HCT116 (cell line): ENCODE data around the gene PGBD1.

Experiments
- CEBPB ChIP-seq: IDR thresholded peaks from 2 replicates; pipeline ENCODE4 v1.6.1; 2012; ENCODE audit warnings: low read depth
- CTCF ChIP-seq, 3 experiments: fragments of 200-600 bp in 1 of 3; sonication (generic) in 1 of 3; IDR thresholded peaks in 2 of 3; conservative IDR thresholded peaks in 1 of 3; 2 replicates each; pipeline ENCODE4 v1.5.1; 2012 to 2017; ENCODE audit warnings: low read depth in 2 of 3, low read length in 2 of 3, antibody characterized with exemption in 1 of 3, borderline replicate concordance in 1 of 3, control low read depth in 1 of 3, mild to moderate bottlenecking in 1 of 3, mixed read lengths in 1 of 3, mixed run types in 1 of 3, moderate library complexity in 1 of 3; ENCODE audit not compliant: insufficient read depth in 1 of 3
- EZH2 ChIP-seq: fragments of 200-600 bp; sonication (generic); IDR thresholded peaks from 2 replicates; pipeline ENCODE4 v1.6.1; 2017; ENCODE audit warnings: antibody characterized with exemption, mixed run types
- EZH2phosphoT487 ChIP-seq: fragments of 200-600 bp; IDR thresholded peaks from 2 replicates; pipeline ENCODE4 v1.6.1; 2018; ENCODE audit warnings: antibody characterized with exemption, borderline replicate concordance
- POLR2A ChIP-seq: IDR thresholded peaks from 2 replicates; pipeline ENCODE4 v1.7.0; 2011; ENCODE audit warnings: borderline replicate concordance; ENCODE audit not compliant: insufficient read depth, insufficient read length; ENCODE audit errors: extremely low read depth
- POLR2AphosphoS5 ChIP-seq: IDR thresholded peaks from 2 replicates; pipeline ENCODE4 v1.6.1; 2011; ENCODE audit warnings: mild to moderate bottlenecking, low read depth, low read length, moderate library complexity
- RAD21 ChIP-seq: IDR thresholded peaks from 2 replicates; pipeline ENCODE4 v1.6.1; 2012; ENCODE audit warnings: low read depth, mild to moderate bottlenecking
- REST ChIP-seq: IDR thresholded peaks from 2 replicates; pipeline ENCODE4 v1.6.1; 2012; ENCODE audit warnings: low read depth
- SIN3A ChIP-seq: IDR thresholded peaks from 2 replicates; pipeline ENCODE4 v1.6.1; 2012; ENCODE audit warnings: low read depth
- SP1 ChIP-seq: IDR thresholded peaks from 2 replicates; pipeline ENCODE4 v1.6.1; 2012; ENCODE audit warnings: low read depth
- ZBTB33 ChIP-seq: IDR thresholded peaks from 2 replicates; pipeline ENCODE4 v1.6.1; 2011; ENCODE audit warnings: mild to moderate bottlenecking, low read length, moderate library complexity; ENCODE audit not compliant: insufficient replicate concordance; ENCODE audit errors: extremely low read depth

GRCh38 chr6:28295326-28295725 is 14.0 kb downstream of the PGBD1 start:
- TF ChIP-seq EZH2 (no peak), REST (no peak), CTCF (IDR thresholded peaks at IDR 0.05 in 2 of 3, conservative IDR thresholded peaks at IDR 0.05 in 1 of 3; ENCODE audit: borderline replicate concordance in 1 of 3, insufficient read depth in 1 of 3, low read depth in 2 of 3, low read length in 2 of 3) (no peak), POLR2AphosphoS5 (no peak), RAD21 (no peak), ZBTB33 (no peak), POLR2A (no peak), EZH2phosphoT487 (no peak), CEBPB (no peak), SP1 (no peak), SIN3A (no peak)
